ENCODE data around the gene IKZF2.
A peak's percentile ranks its signal among the peaks of the same experiment; 100 is the strongest.

Gene IKZF2

GRCh38 chr2:213151437-213152064, at the start of gene IKZF2:
Gene IKZF2, minus strand, starts transcription at chr2:213151612. Its CDS starts 2,983 bp downstream, at chr2:213148629.
- no peaks in the 10 kb centered on the region for H3K9me3 ChIP-seq (ENCODE audit: control insufficient read depth in 1 of 2, low read length in 2 of 2)
- peaks cover 0 to 3% of the 10 kb centered on the region in 2 donors for H3K4me1 ChIP-seq (ENCODE audit: control insufficient read depth in 1 of 2, insufficient read depth in 2 of 2, low read length in 2 of 2)
- peak within 1 kb of the TSS; percentile 69 for H3K9ac ChIP-seq (ENCODE audit: low read depth in 1 of 2, low read length in 2 of 2)
- H3K4me3 ChIP-seq (ENCODE audit: low read depth in 1 of 2, low read length in 2 of 2), result peak within 1 kb of the TSS; percentile 79 to 92
- H3K27me3 ChIP-seq (ENCODE audit: control insufficient read depth in 1 of 2, insufficient read depth in 2 of 2, low read length in 2 of 2), result no peaks in the 10 kb centered on the region
- H3K27ac ChIP-seq (ENCODE audit: low read depth, low read length), result peak within 1 kb of the TSS; percentile 78
- no peaks in the 10 kb centered on the region for H3K36me3 ChIP-seq (ENCODE audit: control insufficient read depth in 1 of 2, insufficient read depth in 2 of 2, low read length in 2 of 2)

GRCh38 chr2:213199871-213200270, 48.5 kb upstream of the IKZF2 start:
- Histone ChIP-seq H3K36me3 (ENCODE audit: control insufficient read depth in 1 of 2, insufficient read depth in 2 of 2, low read length in 2 of 2) (no peaks in the 10 kb centered on the region), H3K9ac (ENCODE audit: low read depth in 1 of 2, low read length in 2 of 2) (no peak overlapping the region), H3K4me1 (ENCODE audit: control insufficient read depth in 1 of 2, insufficient read depth in 2 of 2, low read length in 2 of 2) (no peaks in the 10 kb centered on the region), H3K27me3 (ENCODE audit: control insufficient read depth in 1 of 2, insufficient read depth in 2 of 2, low read length in 2 of 2) (no peaks in the 10 kb centered on the region), H3K9me3 (ENCODE audit: control insufficient read depth in 1 of 2, low read length in 2 of 2) (no peaks in the 10 kb centered on the region), H3K27ac (ENCODE audit: low read depth, low read length) (no peak overlapping the region), H3K4me3 (ENCODE audit: low read depth in 1 of 2, low read length in 2 of 2) (no peak overlapping the region)

DNA sequence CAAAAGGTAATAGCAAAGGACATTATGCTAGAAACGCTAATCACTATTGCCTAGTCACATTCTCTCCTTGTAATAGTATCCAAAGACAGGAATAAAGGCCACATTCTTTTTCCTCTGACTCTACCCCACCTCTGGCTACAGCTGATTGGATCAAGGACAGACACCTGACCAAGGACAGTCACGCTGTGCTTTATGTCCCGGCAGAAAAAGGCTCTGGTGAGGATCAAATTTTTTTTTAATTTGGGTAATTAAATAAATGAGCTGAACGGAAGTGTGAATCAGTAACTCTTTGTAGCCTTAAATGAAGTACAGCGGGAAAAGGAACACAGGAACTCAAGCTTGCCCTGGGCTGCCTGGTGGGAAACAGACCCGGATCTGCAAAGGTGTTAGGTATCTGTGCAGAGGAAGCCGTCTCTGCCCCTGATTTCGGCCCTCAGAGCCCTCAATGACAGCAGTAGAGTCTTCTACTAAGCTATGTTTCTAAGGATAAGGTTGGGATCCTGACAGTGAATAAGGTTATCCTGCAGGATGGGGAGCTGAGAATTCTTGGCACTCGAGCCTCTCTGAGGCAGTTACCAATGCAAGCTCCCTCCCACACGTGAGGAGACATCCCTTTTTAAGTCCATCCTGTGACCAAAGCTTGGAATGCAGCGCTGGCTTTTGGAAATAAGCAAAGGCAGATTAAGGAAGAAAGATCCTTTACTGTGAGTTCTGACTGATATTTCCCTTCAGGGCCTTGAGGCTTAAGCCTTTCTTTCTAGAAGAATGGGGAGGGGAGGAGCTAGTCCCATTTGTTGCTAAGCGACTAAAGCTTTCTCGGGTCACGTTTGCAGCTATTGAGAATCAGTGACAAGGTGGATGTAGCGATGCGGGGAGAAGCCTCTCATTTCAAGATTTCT, 37.8 kb upstream of the IKZF2 start:
- Histone ChIP-seq H3K36me3 (ENCODE audit: control insufficient read depth in 1 of 2, insufficient read depth in 2 of 2, low read length in 2 of 2) (no peaks in the 10 kb centered on the region), H3K9ac (ENCODE audit: low read depth in 1 of 2, low read length in 2 of 2) (no peak overlapping the region), H3K27ac (ENCODE audit: low read depth, low read length) (no peak overlapping the region), H3K4me3 (ENCODE audit: low read depth in 1 of 2, low read length in 2 of 2) (no peak overlapping the region), H3K4me1 (ENCODE audit: control insufficient read depth in 1 of 2, insufficient read depth in 2 of 2, low read length in 2 of 2) (no peaks in the 10 kb centered on the region), H3K27me3 (ENCODE audit: control insufficient read depth in 1 of 2, insufficient read depth in 2 of 2, low read length in 2 of 2) (no peaks in the 10 kb centered on the region), H3K9me3 (ENCODE audit: control insufficient read depth in 1 of 2, low read length in 2 of 2) (no peaks in the 10 kb centered on the region)

- Histone ChIP-seq H3K4me3 (ENCODE audit: low read depth in 1 of 2, low read length in 2 of 2) (no peak overlapping the region), H3K27ac (ENCODE audit: low read depth, low read length) (no peak overlapping the region)
Measured at GRCh38 chr2:213188533-213188867, 37.1 kb upstream of the IKZF2 start.

GRCh38 chr2:213187833-213188532, 36.6 kb upstream of the IKZF2 start:
- no peaks in the 10 kb centered on the region for H3K9me3 ChIP-seq (ENCODE audit: control insufficient read depth in 1 of 2, low read length in 2 of 2)
- no peak overlapping the region for H3K4me3 ChIP-seq (ENCODE audit: low read depth in 1 of 2, low read length in 2 of 2)
- H3K9ac ChIP-seq (ENCODE audit: low read depth in 1 of 2, low read length in 2 of 2), result no peak overlapping the region
- no peaks in the 10 kb centered on the region for H3K27me3 ChIP-seq (ENCODE audit: control insufficient read depth in 1 of 2, insufficient read depth in 2 of 2, low read length in 2 of 2)
- H3K36me3 ChIP-seq (ENCODE audit: control insufficient read depth in 1 of 2, insufficient read depth in 2 of 2, low read length in 2 of 2), result no peaks in the 10 kb centered on the region
- no peaks in the 10 kb centered on the region for H3K4me1 ChIP-seq (ENCODE audit: control insufficient read depth in 1 of 2, insufficient read depth in 2 of 2, low read length in 2 of 2)
- H3K27ac ChIP-seq (ENCODE audit: low read depth, low read length), result no peak overlapping the region

More at GRCh38 chr2:213188533-213188867, 37.1 kb upstream of the IKZF2 start:
- Histone ChIP-seq H3K9ac (ENCODE audit: low read depth in 1 of 2, low read length in 2 of 2) (no peak overlapping the region), H3K9me3 (ENCODE audit: control insufficient read depth in 1 of 2, low read length in 2 of 2) (no peaks in the 10 kb centered on the region), H3K4me1 (ENCODE audit: control insufficient read depth in 1 of 2, insufficient read depth in 2 of 2, low read length in 2 of 2) (no peaks in the 10 kb centered on the region), H3K36me3 (ENCODE audit: control insufficient read depth in 1 of 2, insufficient read depth in 2 of 2, low read length in 2 of 2) (no peaks in the 10 kb centered on the region), H3K27me3 (ENCODE audit: control insufficient read depth in 1 of 2, insufficient read depth in 2 of 2, low read length in 2 of 2) (no peaks in the 10 kb centered on the region)

DNA sequence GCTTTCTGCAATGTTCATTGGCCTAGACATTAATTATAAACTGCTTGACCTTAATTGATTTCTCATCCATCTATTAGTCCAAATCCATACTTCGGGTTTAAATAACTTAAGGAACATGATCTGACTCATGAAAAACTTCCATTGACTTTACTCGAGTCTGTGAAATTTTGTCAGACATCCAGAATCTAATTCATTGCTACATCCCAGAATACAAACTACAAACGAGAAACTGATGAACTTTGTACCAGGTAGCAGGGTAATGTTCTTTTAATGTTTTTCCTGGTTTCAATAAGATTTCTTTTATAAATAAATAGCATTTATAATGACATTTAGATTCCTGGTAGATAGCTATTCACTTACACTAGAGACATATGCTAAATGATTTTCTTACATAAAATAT, 36.0 kb upstream of the IKZF2 start:
- no peaks in the 10 kb centered on the region for H3K4me1 ChIP-seq (ENCODE audit: control insufficient read depth in 1 of 2, insufficient read depth in 2 of 2, low read length in 2 of 2)
- no peaks in the 10 kb centered on the region for H3K9me3 ChIP-seq (ENCODE audit: control insufficient read depth in 1 of 2, low read length in 2 of 2)
- no peaks in the 10 kb centered on the region for H3K27me3 ChIP-seq (ENCODE audit: control insufficient read depth in 1 of 2, insufficient read depth in 2 of 2, low read length in 2 of 2)
- H3K9ac ChIP-seq (ENCODE audit: low read depth in 1 of 2, low read length in 2 of 2), result no peak overlapping the region
- no peak overlapping the region for H3K27ac ChIP-seq (ENCODE audit: low read depth, low read length)
- no peak overlapping the region for H3K4me3 ChIP-seq (ENCODE audit: low read depth in 1 of 2, low read length in 2 of 2)
- H3K36me3 ChIP-seq (ENCODE audit: control insufficient read depth in 1 of 2, insufficient read depth in 2 of 2, low read length in 2 of 2), result no peaks in the 10 kb centered on the region

- Histone ChIP-seq H3K4me3 (ENCODE audit: low read depth in 1 of 2, low read length in 2 of 2) (no peak overlapping the region), H3K9ac (ENCODE audit: low read depth in 1 of 2, low read length in 2 of 2) (no peak overlapping the region)
Measured at GRCh38 chr2:213185147-213185822, 33.9 kb upstream of the IKZF2 start.

GRCh38 chr2:213181712-213182111, 30.3 kb upstream of the IKZF2 start:
- Histone ChIP-seq H3K4me3 (ENCODE audit: low read depth in 1 of 2, low read length in 2 of 2) (no peak overlapping the region), H3K4me1 (ENCODE audit: control insufficient read depth in 1 of 2, insufficient read depth in 2 of 2, low read length in 2 of 2) (no peaks in the 10 kb centered on the region), H3K27ac (ENCODE audit: low read depth, low read length) (no peak overlapping the region), H3K36me3 (ENCODE audit: control insufficient read depth in 1 of 2, insufficient read depth in 2 of 2, low read length in 2 of 2) (no peaks in the 10 kb centered on the region), H3K9me3 (ENCODE audit: control insufficient read depth in 1 of 2, low read length in 2 of 2) (no peaks in the 10 kb centered on the region), H3K9ac (ENCODE audit: low read depth in 1 of 2, low read length in 2 of 2) (no peak overlapping the region), H3K27me3 (ENCODE audit: control insufficient read depth in 1 of 2, insufficient read depth in 2 of 2, low read length in 2 of 2) (no peaks in the 10 kb centered on the region)

More at GRCh38 chr2:213185147-213185822, 33.9 kb upstream of the IKZF2 start:
- H3K4me1 ChIP-seq (ENCODE audit: control insufficient read depth in 1 of 2, insufficient read depth in 2 of 2, low read length in 2 of 2), result no peaks in the 10 kb centered on the region
- no peaks in the 10 kb centered on the region for H3K27me3 ChIP-seq (ENCODE audit: control insufficient read depth in 1 of 2, insufficient read depth in 2 of 2, low read length in 2 of 2)
- no peaks in the 10 kb centered on the region for H3K36me3 ChIP-seq (ENCODE audit: control insufficient read depth in 1 of 2, insufficient read depth in 2 of 2, low read length in 2 of 2)
- H3K27ac ChIP-seq (ENCODE audit: low read depth, low read length), result no peak overlapping the region
- no peaks in the 10 kb centered on the region for H3K9me3 ChIP-seq (ENCODE audit: control insufficient read depth in 1 of 2, low read length in 2 of 2)

- Histone ChIP-seq H3K4me3 (ENCODE audit: low read depth in 1 of 2, low read length in 2 of 2) (no peak overlapping the region), H3K36me3 (ENCODE audit: control insufficient read depth in 1 of 2, insufficient read depth in 2 of 2, low read length in 2 of 2) (no peaks in the 10 kb centered on the region), H3K4me1 (ENCODE audit: control insufficient read depth in 1 of 2, insufficient read depth in 2 of 2, low read length in 2 of 2) (no peaks in the 10 kb centered on the region), H3K27ac (ENCODE audit: low read depth, low read length) (no peak overlapping the region), H3K27me3 (ENCODE audit: control insufficient read depth in 1 of 2, insufficient read depth in 2 of 2, low read length in 2 of 2) (no peaks in the 10 kb centered on the region), H3K9me3 (ENCODE audit: control insufficient read depth in 1 of 2, low read length in 2 of 2) (no peaks in the 10 kb centered on the region), H3K9ac (ENCODE audit: low read depth in 1 of 2, low read length in 2 of 2) (no peak overlapping the region)
Measured at GRCh38 chr2:213177679-213178078, 26.3 kb upstream of the IKZF2 start.
